Measurements from ENCODE around the gene CLEC17A.
"Not testable (repeated sequence)": the region's sequence is repeated elsewhere in the genome, so short reads cannot be mapped to it uniquely, and the experiment has no call there.

CLEC17A gene

GRCh38 chr19:14551134-14552005 is 31.5 kb upstream of the CLEC17A start:
- not testable (repeated sequence) for H3K27me3 ChIP-seq (ENCODE audit: low read depth, low read length); H3K4me3 ChIP-seq (ENCODE audit: low read depth in 1 of 2, low read length in 2 of 2); H3K36me3 ChIP-seq (ENCODE audit: control insufficient read depth in 1 of 2, insufficient read depth in 2 of 2, low read length in 2 of 2); H3K4me1 ChIP-seq (ENCODE audit: control insufficient read depth in 1 of 2, insufficient read depth in 2 of 2, low read length in 2 of 2); H3K27ac ChIP-seq (ENCODE audit: low read length); H3K9me3 ChIP-seq (ENCODE audit: control insufficient read depth in 1 of 2, low read length in 2 of 2)

- not testable (repeated sequence) for H3K9me3 ChIP-seq (ENCODE audit: control insufficient read depth in 1 of 2, low read length in 2 of 2); H3K36me3 ChIP-seq (ENCODE audit: control insufficient read depth in 1 of 2, insufficient read depth in 2 of 2, low read length in 2 of 2); H3K27me3 ChIP-seq (ENCODE audit: low read depth, low read length); H3K4me3 ChIP-seq (ENCODE audit: low read depth in 1 of 2, low read length in 2 of 2); H3K27ac ChIP-seq (ENCODE audit: low read length)
- H3K4me1 ChIP-seq (ENCODE audit: control insufficient read depth in 1 of 2, insufficient read depth in 2 of 2, low read length in 2 of 2) = peaks cover 3 to 10% of the 10 kb centered on the region in 2 donors
Observed at GRCh38 chr19:14552006-14552360, 30.9 kb upstream of the CLEC17A start.

GRCh38 chr19:14553042-14553938 is 29.6 kb upstream of the CLEC17A start:
- Histone ChIP-seq H3K4me3 (ENCODE audit: low read depth in 1 of 2, low read length in 2 of 2) (no peak overlapping the region), H3K4me1 (ENCODE audit: control insufficient read depth in 1 of 2, insufficient read depth in 2 of 2, low read length in 2 of 2) (peaks cover 3 to 10% of the 10 kb centered on the region in 2 donors), H3K36me3 (ENCODE audit: control insufficient read depth in 1 of 2, insufficient read depth in 2 of 2, low read length in 2 of 2) (no peaks in the 10 kb centered on the region), H3K27ac (ENCODE audit: low read length) (no peak overlapping the region), H3K9me3 (ENCODE audit: control insufficient read depth in 1 of 2, low read length in 2 of 2) (no peaks in the 10 kb centered on the region), H3K27me3 (ENCODE audit: low read depth, low read length) (no peaks in the 10 kb centered on the region)

- no peak overlapping the region for H3K27ac ChIP-seq (ENCODE audit: low read length)
- H3K27me3 ChIP-seq (ENCODE audit: low read depth, low read length) = no peaks in the 10 kb centered on the region
- H3K4me1 ChIP-seq (ENCODE audit: control insufficient read depth in 1 of 2, insufficient read depth in 2 of 2, low read length in 2 of 2) = peaks cover 3 to 10% of the 10 kb centered on the region in 2 donors
- H3K9me3 ChIP-seq (ENCODE audit: control insufficient read depth in 1 of 2, low read length in 2 of 2) = no peaks in the 10 kb centered on the region
- no peak overlapping the region for H3K4me3 ChIP-seq (ENCODE audit: low read depth in 1 of 2, low read length in 2 of 2)
- no peaks in the 10 kb centered on the region for H3K36me3 ChIP-seq (ENCODE audit: control insufficient read depth in 1 of 2, insufficient read depth in 2 of 2, low read length in 2 of 2)
Observed at GRCh38 chr19:14553939-14554243, 29.0 kb upstream of the CLEC17A start.

- H3K27ac ChIP-seq (ENCODE audit: low read length) = no peak overlapping the region
- H3K4me1 ChIP-seq (ENCODE audit: control insufficient read depth in 1 of 2, insufficient read depth in 2 of 2, low read length in 2 of 2) = peaks cover 3 to 10% of the 10 kb centered on the region in 2 donors
- H3K27me3 ChIP-seq (ENCODE audit: low read depth, low read length) = no peaks in the 10 kb centered on the region
- no peak overlapping the region for H3K4me3 ChIP-seq (ENCODE audit: low read depth in 1 of 2, low read length in 2 of 2)
- H3K9me3 ChIP-seq (ENCODE audit: control insufficient read depth in 1 of 2, low read length in 2 of 2) = no peaks in the 10 kb centered on the region
- H3K36me3 ChIP-seq (ENCODE audit: control insufficient read depth in 1 of 2, insufficient read depth in 2 of 2, low read length in 2 of 2) = no peaks in the 10 kb centered on the region
Observed at GRCh38 chr19:14554382-14554812, 28.5 kb upstream of the CLEC17A start.

- Histone ChIP-seq H3K27me3 (ENCODE audit: low read depth, low read length) (no peaks in the 10 kb centered on the region), H3K4me1 (ENCODE audit: control insufficient read depth in 1 of 2, insufficient read depth in 2 of 2, low read length in 2 of 2) (peaks cover 3 to 10% of the 10 kb centered on the region in 2 donors), H3K27ac (ENCODE audit: low read length) (no peak overlapping the region), H3K36me3 (ENCODE audit: control insufficient read depth in 1 of 2, insufficient read depth in 2 of 2, low read length in 2 of 2) (no peaks in the 10 kb centered on the region), H3K4me3 (ENCODE audit: low read depth in 1 of 2, low read length in 2 of 2) (peak overlapping the region in 1 of 2 donors; percentile 34), H3K9me3 (ENCODE audit: control insufficient read depth in 1 of 2, low read length in 2 of 2) (no peaks in the 10 kb centered on the region)
Observed at GRCh38 chr19:14555918-14556661, 26.8 kb upstream of the CLEC17A start.

GRCh38 chr19:14556662-14557188 is 26.2 kb upstream of the CLEC17A start:
- no peaks in the 10 kb centered on the region for H3K9me3 ChIP-seq (ENCODE audit: control insufficient read depth in 1 of 2, low read length in 2 of 2)
- H3K4me1 ChIP-seq (ENCODE audit: control insufficient read depth in 1 of 2, insufficient read depth in 2 of 2, low read length in 2 of 2) = peaks cover 3 to 7% of the 10 kb centered on the region in 2 donors
- H3K27me3 ChIP-seq (ENCODE audit: low read depth, low read length) = no peaks in the 10 kb centered on the region
- H3K4me3 ChIP-seq (ENCODE audit: low read depth in 1 of 2, low read length in 2 of 2) = peak overlapping the region in 1 of 2 donors; percentile 34
- H3K36me3 ChIP-seq (ENCODE audit: control insufficient read depth in 1 of 2, insufficient read depth in 2 of 2, low read length in 2 of 2) = no peaks in the 10 kb centered on the region
- no peak overlapping the region for H3K27ac ChIP-seq (ENCODE audit: low read length)

- Histone ChIP-seq H3K27ac (ENCODE audit: low read length) (no peak overlapping the region), H3K9me3 (ENCODE audit: control insufficient read depth in 1 of 2, low read length in 2 of 2) (no peaks in the 10 kb centered on the region), H3K4me3 (ENCODE audit: low read depth in 1 of 2, low read length in 2 of 2) (no peak overlapping the region), H3K36me3 (ENCODE audit: control insufficient read depth in 1 of 2, insufficient read depth in 2 of 2, low read length in 2 of 2) (peaks cover 0 to under 1% of the 10 kb centered on the region in 2 donors), H3K27me3 (ENCODE audit: low read depth, low read length) (no peaks in the 10 kb centered on the region), H3K4me1 (ENCODE audit: control insufficient read depth in 1 of 2, insufficient read depth in 2 of 2, low read length in 2 of 2) (peaks cover 3 to 7% of the 10 kb centered on the region in 2 donors)
Observed at GRCh38 chr19:14558370-14559066, 24.4 kb upstream of the CLEC17A start.

GRCh38 chr19:14559916-14560775 is 22.7 kb upstream of the CLEC17A start:
- Histone ChIP-seq H3K4me1 (ENCODE audit: control insufficient read depth in 1 of 2, insufficient read depth in 2 of 2, low read length in 2 of 2) (peaks cover 3 to 7% of the 10 kb centered on the region in 2 donors), H3K27ac (ENCODE audit: low read length) (no peak overlapping the region), H3K4me3 (ENCODE audit: low read depth in 1 of 2, low read length in 2 of 2) (no peak overlapping the region), H3K9me3 (ENCODE audit: control insufficient read depth in 1 of 2, low read length in 2 of 2) (no peaks in the 10 kb centered on the region), H3K36me3 (ENCODE audit: control insufficient read depth in 1 of 2, insufficient read depth in 2 of 2, low read length in 2 of 2) (peaks cover 0 to 7% of the 10 kb centered on the region in 2 donors), H3K27me3 (ENCODE audit: low read depth, low read length) (no peaks in the 10 kb centered on the region)

GRCh38 chr19:14560776-14561108 is 22.1 kb upstream of the CLEC17A start:
- peaks cover 3 to 7% of the 10 kb centered on the region in 2 donors for H3K4me1 ChIP-seq (ENCODE audit: control insufficient read depth in 1 of 2, insufficient read depth in 2 of 2, low read length in 2 of 2)
- H3K27ac ChIP-seq (ENCODE audit: low read length) = no peak overlapping the region
- peaks cover 0 to 13% of the 10 kb centered on the region in 2 donors for H3K36me3 ChIP-seq (ENCODE audit: control insufficient read depth in 1 of 2, insufficient read depth in 2 of 2, low read length in 2 of 2)
- no peaks in the 10 kb centered on the region for H3K27me3 ChIP-seq (ENCODE audit: low read depth, low read length)
- H3K9me3 ChIP-seq (ENCODE audit: control insufficient read depth in 1 of 2, low read length in 2 of 2) = no peaks in the 10 kb centered on the region
- H3K4me3 ChIP-seq (ENCODE audit: low read depth in 1 of 2, low read length in 2 of 2) = no peak overlapping the region

Measured in muscle layer of duodenum (tissue), 2 donors.